SJSA1 (cell line): ENCODE data around the gene PCTP. TPM values are rescaled to one million over a fixed set of nuclear protein-coding genes. Genes with fewer than 3 reads are reported as not detected.

Experiments used
- DNase-seq, 2 experiments: peaks; one replicate each; pipeline ENCODE4 v3.0.0-alpha.2; 2015 to 2020; ENCODE audit warnings: low spot score in 2 of 2, low read depth in 1 of 2
- H3K27ac ChIP-seq: fragments of 250-450 bp; sonication (Bioruptor Pico); 2 replicates; pipeline ENCODE4 v1.5.1; 2020; ENCODE audit warnings: mild to moderate bottlenecking, moderate library complexity
- H3K27me3 ChIP-seq: fragments of 250-450 bp; sonication (Bioruptor Pico); replicated peaks from 2 replicates; pipeline ENCODE4 v1.5.1; 2020; ENCODE audit warnings: mild to moderate bottlenecking, moderate library complexity
- H3K36me3 ChIP-seq: fragments of 250-450 bp; sonication (Bioruptor Pico); 2 replicates; pipeline ENCODE4 v1.5.1; 2020; ENCODE audit warnings: mild to moderate bottlenecking
- H3K4me1 ChIP-seq: fragments of 250-450 bp; sonication (Bioruptor Pico); replicated peaks from 2 replicates; pipeline ENCODE4 v1.6.1; 2021; ENCODE audit warnings: mild to moderate bottlenecking
- H3K4me3 ChIP-seq: fragments of 250-450 bp; sonication (Bioruptor Pico); 2 replicates; pipeline ENCODE4 v1.5.1; 2020; ENCODE audit warnings: mild to moderate bottlenecking
- H3K9me3 ChIP-seq: fragments of 250-450 bp; sonication (Bioruptor Pico); replicated peaks from 2 replicates; pipeline ENCODE4 v1.5.1; 2020; ENCODE audit warnings: mild to moderate bottlenecking
- total RNA-seq: library from RNA; depleted of rRNA; stranded (reverse); fragments of >200 nt; shearing (Covaris generic); gene quantifications from 2 replicates; pipeline ENCODE4 v1.2.3, GENCODE V29; 2014

PCTP gene
- total RNA-seq, 1 experiment from 2014 or later = 108 TPM

DNA sequence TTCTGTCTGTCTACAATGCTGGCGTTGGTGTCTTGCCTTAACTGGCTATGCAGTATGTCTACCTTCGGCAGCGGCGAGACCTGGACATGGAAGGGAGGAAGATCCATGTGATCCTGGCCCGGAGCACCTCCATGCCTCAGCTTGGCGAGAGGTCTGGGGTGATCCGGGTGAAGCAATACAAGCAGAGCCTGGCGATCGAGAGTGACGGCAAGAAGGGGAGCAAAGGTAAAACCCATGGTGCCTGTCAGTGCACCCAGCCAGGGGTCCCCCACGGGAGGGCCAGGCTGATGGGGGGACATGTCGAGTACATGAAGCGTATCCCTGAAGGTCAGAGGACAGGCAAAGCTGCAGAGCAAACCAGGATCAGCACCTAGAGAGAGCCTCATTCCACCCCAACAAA lies 22.8 kb downstream of the PCTP start:
- H3K9me3 ChIP-seq = no peaks in the 10 kb centered on the region
- no peak for DNase-seq
- H3K27me3 ChIP-seq = no peaks in the 10 kb centered on the region
- peaks cover 9% of the 10 kb centered on the region for H3K4me1 ChIP-seq
- H3K27ac ChIP-seq = no peak overlapping the region
- no peak overlapping the region for H3K4me3 ChIP-seq
- peaks cover 83% of the 10 kb centered on the region for H3K36me3 ChIP-seq

DNA sequence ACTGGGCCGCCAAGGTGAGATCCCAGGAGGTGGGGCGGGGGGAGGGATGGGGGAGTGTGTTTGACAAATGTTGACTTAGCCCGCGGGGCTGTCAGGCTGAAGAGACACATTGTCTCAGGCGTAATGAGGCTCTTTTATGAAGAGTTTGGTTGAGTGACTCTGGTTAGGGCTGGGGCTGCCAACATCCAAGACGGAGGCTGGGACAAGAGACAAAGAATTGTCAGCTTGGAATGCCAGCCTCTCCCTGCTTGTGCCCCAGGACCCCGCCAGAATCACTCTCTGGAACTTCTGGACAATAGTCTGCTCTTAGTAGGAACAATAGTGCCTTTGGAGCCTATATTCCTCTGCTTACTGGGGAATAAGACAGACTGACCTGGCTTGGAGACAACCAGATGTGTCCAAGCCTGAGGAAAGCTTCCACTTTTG lies 24.0 kb downstream of the PCTP start:
- Histone ChIP-seq H3K36me3 (peaks cover 73% of the 10 kb centered on the region), H3K27ac (no peak overlapping the region), H3K9me3 (no peaks in the 10 kb centered on the region), H3K4me1 (peaks cover 4% of the 10 kb centered on the region), H3K27me3 (no peaks in the 10 kb centered on the region), H3K4me3 (no peak overlapping the region)
- no peak for DNase-seq

GRCh38 chr17:55776271-55776670 lies 25.4 kb downstream of the PCTP start:
- Histone ChIP-seq H3K9me3 (no peaks in the 10 kb centered on the region), H3K4me3 (no peak overlapping the region), H3K27ac (no peak overlapping the region), H3K27me3 (no peaks in the 10 kb centered on the region), H3K4me1 (no peaks in the 10 kb centered on the region), H3K36me3 (peaks cover 60% of the 10 kb centered on the region)
- no peak for DNase-seq

DNA sequence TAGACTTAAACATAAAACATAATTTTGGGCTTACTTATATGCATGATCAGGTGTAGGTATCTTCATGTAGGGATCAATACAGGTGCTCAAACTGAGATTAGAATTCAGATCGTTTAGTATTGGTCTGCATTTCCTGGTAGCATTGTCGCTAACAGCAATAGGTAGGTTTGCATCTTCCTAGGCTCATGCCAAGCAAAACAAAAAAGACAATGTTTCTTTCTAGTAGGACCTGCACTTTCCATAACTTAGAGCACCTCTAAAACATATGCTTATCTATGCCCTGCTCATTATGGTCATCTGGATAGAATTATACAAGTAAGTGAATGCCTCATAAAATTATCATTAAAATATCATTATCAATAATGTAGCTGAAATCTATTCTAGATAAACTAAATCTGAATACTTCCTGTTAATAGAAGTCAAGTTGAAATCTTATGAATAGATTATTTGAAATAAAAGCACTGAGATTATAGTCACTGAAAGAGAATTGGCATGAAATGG lies 26.7 kb downstream of the PCTP start:
- Histone ChIP-seq H3K9me3 (no peaks in the 10 kb centered on the region), H3K27ac (no peak overlapping the region), H3K27me3 (no peaks in the 10 kb centered on the region), H3K4me1 (no peaks in the 10 kb centered on the region), H3K4me3 (no peak overlapping the region), H3K36me3 (peaks cover 49% of the 10 kb centered on the region)
- DNase-seq = no peak

- no peak for DNase-seq
- H3K27me3 ChIP-seq = no peaks in the 10 kb centered on the region
- H3K36me3 ChIP-seq = peaks cover 39% of the 10 kb centered on the region
- H3K27ac ChIP-seq = no peak overlapping the region
- H3K9me3 ChIP-seq = no peaks in the 10 kb centered on the region
- H3K4me1 ChIP-seq = no peaks in the 10 kb centered on the region
- H3K4me3 ChIP-seq = no peak overlapping the region
These were observed 27.7 kb downstream of the PCTP start for GRCh38 chr17:55778389-55779118.

DNA sequence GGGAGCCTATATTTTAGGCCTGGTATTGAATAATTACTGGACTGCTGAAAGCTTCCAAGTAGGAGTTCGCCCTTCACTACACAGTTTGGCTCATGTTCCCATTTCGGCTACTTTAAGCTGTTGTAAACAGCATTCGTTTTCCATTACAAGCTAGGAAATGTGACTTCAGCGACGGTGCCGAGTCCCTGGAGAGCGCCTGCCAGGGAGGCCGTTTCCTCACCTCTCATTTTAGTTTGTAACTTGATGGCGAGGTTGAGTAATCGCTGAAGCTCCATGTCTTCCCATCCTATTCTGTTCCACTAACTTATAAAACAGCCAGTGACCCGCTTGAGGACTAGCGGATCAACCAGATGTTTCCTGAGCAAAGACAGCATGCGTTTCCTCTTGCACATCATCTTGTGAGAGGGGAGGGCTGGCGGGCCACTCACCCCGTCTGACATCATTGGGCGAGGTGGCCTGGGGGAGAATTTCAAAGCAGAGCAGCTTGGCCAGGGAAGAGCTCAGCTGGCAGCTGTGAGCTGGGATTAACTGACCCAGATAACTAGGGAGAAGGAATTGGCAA lies 32.9 kb downstream of the PCTP start:
- H3K27ac ChIP-seq = no peak overlapping the region
- no peak overlapping the region for H3K4me3 ChIP-seq
- H3K36me3 ChIP-seq = 0 out of 2 replicates have a peak, but pooled peaks cover 1% of the 10 kb centered on the region
- no peak for DNase-seq
- H3K9me3 ChIP-seq = no peaks in the 10 kb centered on the region
- H3K27me3 ChIP-seq = no peaks in the 10 kb centered on the region
- H3K4me1 ChIP-seq = no peaks in the 10 kb centered on the region

GRCh38 chr17:55784666-55785065 lies 33.8 kb downstream of the PCTP start:
- Histone ChIP-seq H3K36me3 (no peaks in the 10 kb centered on the region), H3K27ac (no peak overlapping the region), H3K9me3 (no peaks in the 10 kb centered on the region), H3K27me3 (no peaks in the 10 kb centered on the region), H3K4me3 (no peak overlapping the region), H3K4me1 (no peaks in the 10 kb centered on the region)
- DNase-seq = no peak

GRCh38 chr17:55785181-55785580 lies 34.3 kb downstream of the PCTP start:
- Histone ChIP-seq H3K36me3 (no peaks in the 10 kb centered on the region), H3K4me1 (no peaks in the 10 kb centered on the region), H3K9me3 (no peaks in the 10 kb centered on the region), H3K27me3 (no peaks in the 10 kb centered on the region), H3K27ac (no peak overlapping the region), H3K4me3 (no peak overlapping the region)
- DNase-seq = no peak

GRCh38 chr17:55793272-55793671 lies 42.4 kb downstream of the PCTP start:
- peaks cover 17% of the 10 kb centered on the region for H3K4me1 ChIP-seq
- H3K27me3 ChIP-seq = peaks cover 36% of the 10 kb centered on the region
- no peak for DNase-seq
- H3K36me3 ChIP-seq = no peaks in the 10 kb centered on the region
- no peaks in the 10 kb centered on the region for H3K9me3 ChIP-seq
- no peak overlapping the region for H3K27ac ChIP-seq
- no peak overlapping the region for H3K4me3 ChIP-seq

GRCh38 chr17:55794725-55795482 lies 44.1 kb downstream of the PCTP start:
- Histone ChIP-seq H3K9me3 (no peaks in the 10 kb centered on the region), H3K27me3 (peaks cover 36% of the 10 kb centered on the region), H3K27ac (no peak overlapping the region), H3K4me3 (no peak overlapping the region), H3K4me1 (peaks cover 17% of the 10 kb centered on the region), H3K36me3 (no peaks in the 10 kb centered on the region)
- DNase-seq = peak in 1 of 2 experiments; percentile 90

- Histone ChIP-seq H3K9me3 (no peaks in the 10 kb centered on the region), H3K27ac (no peak overlapping the region), H3K4me3 (no peak overlapping the region), H3K36me3 (no peaks in the 10 kb centered on the region), H3K4me1 (no peaks in the 10 kb centered on the region), H3K27me3 (no peaks in the 10 kb centered on the region)
- no peak for DNase-seq
These were observed 56.1 kb downstream of the PCTP start for GRCh38 chr17:55806745-55807495.

- no peaks in the 10 kb centered on the region for H3K4me1 ChIP-seq
- no peak overlapping the region for H3K27ac ChIP-seq
- H3K4me3 ChIP-seq = no peak overlapping the region
- no peaks in the 10 kb centered on the region for H3K27me3 ChIP-seq
- no peaks in the 10 kb centered on the region for H3K36me3 ChIP-seq
- no peaks in the 10 kb centered on the region for H3K9me3 ChIP-seq
- no peak for DNase-seq
These were observed 60.7 kb downstream of the PCTP start for GRCh38 chr17:55811536-55811935.

GRCh38 chr17:55812323-55812722 lies 61.5 kb downstream of the PCTP start:
- no peaks in the 10 kb centered on the region for H3K4me1 ChIP-seq

More at GRCh38 chr17:55812323-55812722, 61.5 kb downstream of the PCTP start:
- Histone ChIP-seq H3K9me3 (no peaks in the 10 kb centered on the region), H3K4me3 (no peak overlapping the region), H3K27ac (no peak overlapping the region), H3K27me3 (no peaks in the 10 kb centered on the region), H3K36me3 (no peaks in the 10 kb centered on the region)
- DNase-seq = no peak
